Epithelial cell of esophagus (primary cell): ENCODE data around the gene SETD1A.

Experiments
- DNase-seq: peaks from one replicate; pipeline ENCODE4 v3.0.0; 2010; ENCODE audit warnings: low read depth
- H3K4me3 ChIP-seq: 2 replicates; pipeline ENCODE4 v1.5.1; 2011; ENCODE audit warnings: mild to moderate bottlenecking, low read length, control low read depth
- CTCF ChIP-seq: IDR thresholded peaks from 2 replicates; pipeline ENCODE4 v1.5.1; 2011; ENCODE audit warnings: low read depth, mild to moderate bottlenecking, low read length, control low read depth, inconsistent platforms; ENCODE audit not compliant: insufficient read depth; ENCODE audit errors: missing control alignments

Gene SETD1A

GRCh38 chr16:30977502-30977901 is 19.9 kb downstream of the SETD1A start:
- no peak for DNase-seq
- H3K4me3 ChIP-seq: no peak overlapping the region
- TF ChIP-seq CTCF: peak; percentile 14

- no peak overlapping the region for H3K4me3 ChIP-seq
- no peak for TF ChIP-seq CTCF
- DNase-seq: no peak
Observed at GRCh38 chr16:30979170-30980022, 21.8 kb downstream of the SETD1A start.

GRCh38 chr16:30980023-30980371 is 22.4 kb downstream of the SETD1A start:
- TF ChIP-seq CTCF: no peak
- H3K4me3 ChIP-seq: no peak overlapping the region
- DNase-seq: no peak

- no peak for TF ChIP-seq CTCF
- H3K4me3 ChIP-seq: no peak overlapping the region
- DNase-seq: no peak
Observed at GRCh38 chr16:30980434-30980833, 22.9 kb downstream of the SETD1A start.

GRCh38 chr16:30980959-30981358 is 23.4 kb downstream of the SETD1A start:
- no peak for TF ChIP-seq CTCF
- H3K4me3 ChIP-seq: no peak overlapping the region
- no peak for DNase-seq

GRCh38 chr16:30982548-30983288 is 25.2 kb downstream of the SETD1A start:
- no peak overlapping the region for H3K4me3 ChIP-seq
- no peak for TF ChIP-seq CTCF

More at GRCh38 chr16:30982548-30983288, 25.2 kb downstream of the SETD1A start:
- DNase-seq: peak; percentile 37
